Activated CD8-positive, alpha-beta memory T cell treated with anti-CD3 and anti-CD28 coated beads for 48 hours (primary cell): ENCODE data around the gene DNAI1.

Experiments used
- DNase-seq, 3 experiments: peaks; one replicate each; pipeline ENCODE4 v3.0.0-alpha.2; 2020; ENCODE audit warnings: low read depth in 2 of 3, low spot score in 2 of 3

Gene DNAI1

GRCh38 chr9:34557426-34558321 is 99.1 kb downstream of the DNAI1 start:
- no peak for DNase-seq

DNA sequence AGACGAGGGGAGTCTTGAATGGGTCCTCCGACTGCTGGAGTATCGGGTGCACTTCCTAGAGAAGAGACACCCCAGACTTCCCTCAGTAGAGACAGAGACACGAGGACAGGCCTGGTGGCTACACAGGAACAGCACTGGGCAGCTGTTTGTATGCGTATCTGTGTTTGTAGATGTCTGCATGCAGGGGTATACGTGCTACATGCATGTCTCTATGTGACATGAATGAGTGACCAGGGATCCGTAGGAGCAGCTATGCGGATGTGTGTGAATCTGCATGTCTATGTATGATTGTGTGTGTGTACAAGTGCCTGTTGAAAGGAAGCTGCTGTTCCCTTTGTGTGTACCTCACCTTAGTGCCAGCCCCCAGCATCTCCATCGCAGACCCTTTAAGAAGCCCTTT is 99.8 kb downstream of the DNAI1 start:
- no peak for DNase-seq

GRCh38 chr9:34558919-34559623 is 100.5 kb downstream of the DNAI1 start:
- DNase-seq = no peak

GRCh38 chr9:34559624-34560455 is 101.2 kb downstream of the DNAI1 start:
- no peak for DNase-seq

DNA sequence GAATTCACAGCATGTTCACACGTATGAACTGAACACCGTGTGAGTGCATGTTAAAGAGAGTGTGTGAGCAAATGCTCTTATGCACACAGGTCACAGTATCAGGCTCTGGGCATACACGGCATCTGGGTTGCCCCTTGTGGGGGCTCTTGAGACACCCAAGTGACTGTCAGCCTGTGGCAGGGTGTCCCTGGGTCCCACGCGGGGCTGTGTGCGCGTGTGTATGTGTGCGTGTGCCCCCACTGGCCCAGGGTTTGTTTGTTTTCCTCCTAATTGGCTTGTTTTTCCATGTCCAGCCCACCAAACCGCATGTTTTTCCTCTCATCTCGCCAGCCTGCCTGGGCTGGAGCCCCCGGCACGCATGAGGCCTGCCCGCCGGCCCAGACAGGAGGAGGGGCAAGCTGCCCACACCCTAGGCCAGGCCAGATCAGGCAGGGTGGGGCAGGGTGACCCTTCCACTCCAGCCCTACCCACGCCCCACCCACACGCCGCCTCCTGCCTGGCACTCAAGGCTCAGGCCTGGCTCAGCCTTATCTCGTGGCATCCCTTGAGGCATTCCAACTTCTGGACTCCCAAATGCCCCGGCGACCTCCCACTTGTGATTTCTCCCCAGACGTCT is 102.1 kb downstream of the DNAI1 start:
- no peak for DNase-seq

DNA sequence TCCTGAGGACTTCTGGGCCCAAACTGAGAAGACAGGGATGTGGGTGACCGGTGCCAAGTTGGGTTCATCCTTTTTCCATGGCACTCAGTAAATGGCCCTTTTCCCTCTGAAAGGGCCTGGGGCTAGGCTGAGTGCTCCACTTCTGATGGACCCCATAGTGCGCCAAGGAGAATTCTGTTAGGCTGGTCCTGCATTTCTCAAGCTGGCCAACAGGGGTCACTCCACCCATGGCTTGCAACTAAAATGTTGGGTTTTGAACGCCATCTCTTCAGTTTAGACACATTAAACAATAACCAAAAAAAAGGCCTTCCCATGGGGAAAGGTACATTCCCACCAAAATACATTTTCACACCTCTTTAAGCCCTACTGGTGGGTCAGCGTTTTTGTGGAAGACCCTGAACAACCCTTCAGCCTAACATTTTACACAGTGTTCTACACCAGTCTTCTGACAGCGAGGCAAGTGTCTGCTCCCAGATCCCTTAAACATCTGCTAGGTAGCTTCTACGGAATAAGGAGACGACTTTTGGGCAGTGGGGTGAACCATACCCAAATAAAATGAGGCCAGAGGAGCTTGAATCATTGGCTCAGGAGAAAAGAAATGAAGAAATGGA is 103.6 kb downstream of the DNAI1 start:
- DNase-seq = peak in 1 of 3 experiments; percentile 36

- no peak for DNase-seq
Observed at GRCh38 chr9:34563262-34563661, 104.7 kb downstream of the DNAI1 start.

- no peak for DNase-seq
Observed at GRCh38 chr9:34564617-34565016, 106.0 kb downstream of the DNAI1 start.

- DNase-seq = no peak
Observed at GRCh38 chr9:34565856-34566255, 107.3 kb downstream of the DNAI1 start.

GRCh38 chr9:34566322-34566721 is 107.7 kb downstream of the DNAI1 start:
- no peak for DNase-seq

GRCh38 chr9:34566972-34567371 is 108.4 kb downstream of the DNAI1 start:
- no peak for DNase-seq

DNA sequence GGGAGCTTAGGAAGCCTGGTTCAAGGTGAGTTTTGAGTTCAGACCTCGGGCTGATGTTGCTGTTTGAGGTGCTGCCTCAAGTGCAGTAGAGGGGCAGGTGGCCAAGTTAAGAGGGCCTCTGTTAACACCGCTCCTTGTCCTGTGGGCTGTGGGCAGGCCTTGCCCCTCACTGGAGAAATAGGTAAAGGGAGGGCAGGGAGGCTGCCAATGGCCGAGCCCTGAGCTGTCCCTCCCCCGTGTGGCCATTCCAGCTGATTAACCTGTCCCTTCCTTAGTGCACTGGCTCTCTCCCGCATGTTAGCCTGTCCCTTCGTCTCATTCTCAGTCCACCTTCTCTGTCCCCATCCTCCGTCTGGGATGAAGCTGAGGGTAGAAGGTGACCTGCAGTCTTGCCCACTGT is 109.5 kb downstream of the DNAI1 start:
- no peak for DNase-seq

DNA sequence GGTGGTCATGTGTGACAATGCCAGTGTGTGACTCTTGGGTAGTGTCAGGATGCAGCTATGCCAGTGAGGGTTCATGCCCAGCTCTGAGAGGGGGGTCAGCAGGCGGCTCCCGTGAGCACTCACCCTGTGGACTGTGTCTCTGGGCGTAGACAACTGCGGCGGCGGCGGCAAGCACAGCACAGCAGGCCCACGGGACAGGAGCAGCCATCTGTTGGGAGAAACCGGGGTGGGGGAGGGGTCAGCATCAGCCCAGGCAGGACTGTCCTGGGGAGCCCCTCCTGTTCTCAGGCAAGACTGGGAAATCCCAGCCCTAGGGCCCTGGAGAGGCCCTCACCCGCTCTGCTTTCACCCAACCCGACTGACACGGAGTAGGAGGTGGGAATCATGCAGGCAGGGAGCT is 110.2 kb downstream of the DNAI1 start:
- DNase-seq = no peak

DNA sequence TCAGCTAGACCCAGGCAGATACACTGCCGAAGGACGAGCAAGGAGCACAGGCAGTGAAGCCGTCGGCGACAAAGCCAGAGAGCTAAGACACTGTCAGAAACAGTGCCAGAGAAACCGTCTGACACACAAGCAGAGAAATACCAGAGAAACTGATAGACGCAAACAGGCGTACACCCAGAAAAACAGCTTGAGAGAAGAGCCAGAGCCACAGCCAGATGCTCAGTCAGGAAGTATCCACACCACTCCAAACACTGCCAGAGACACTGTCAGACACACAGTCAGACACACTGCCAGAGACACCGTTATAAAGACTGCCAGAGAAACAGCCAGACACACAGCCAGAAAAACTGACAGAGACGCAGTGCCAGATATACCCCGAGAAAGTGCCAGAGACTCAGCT is 111.8 kb downstream of the DNAI1 start:
- DNase-seq = no peak
